ENCODE measurements around the gene DGLUCY. TPM values are rescaled to one million over a fixed set of nuclear protein-coding genes. Genes with fewer than 3 reads are reported as not detected.

The DGLUCY gene
- total and polyA plus RNA-seq, 2 of the 8 experiments (the other 6 are each of a cell fraction or from before 2014, with no cell fraction given) = 24.9 to 31.8 TPM

DNA sequence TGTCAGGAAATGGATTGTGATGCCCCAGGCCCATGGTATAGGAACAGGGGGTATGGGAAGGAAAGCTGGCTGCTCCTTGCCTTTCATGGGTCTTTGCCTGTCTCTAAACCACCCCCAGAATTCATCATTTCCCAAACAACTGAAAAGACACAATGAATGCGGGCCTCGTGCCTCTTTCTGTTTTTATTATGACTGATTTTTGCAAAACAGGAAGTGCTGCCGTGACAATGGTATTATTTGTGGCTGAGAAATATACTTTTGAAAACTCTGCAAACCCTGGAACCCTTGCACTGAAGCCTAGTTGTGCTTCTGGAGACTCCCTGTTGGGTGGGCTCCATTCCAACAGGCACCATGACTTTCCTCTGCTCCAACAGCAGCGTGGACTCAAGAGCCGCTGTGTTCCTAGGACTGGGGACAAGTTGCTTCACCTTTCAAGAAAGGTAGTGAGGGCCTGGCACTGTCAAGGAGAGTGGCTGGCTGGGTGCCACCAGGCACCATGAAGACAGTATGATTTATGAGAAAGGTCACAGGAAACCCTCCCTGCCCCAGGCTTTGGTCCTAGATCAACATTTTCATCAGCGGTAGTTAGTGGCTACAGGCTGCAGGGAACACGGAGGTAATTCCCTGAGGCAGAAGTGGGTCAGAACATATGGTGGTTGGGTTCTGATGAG, 4.8 kb upstream of the DGLUCY start (continued):
- TF ChIP-seq, protein P1, sequence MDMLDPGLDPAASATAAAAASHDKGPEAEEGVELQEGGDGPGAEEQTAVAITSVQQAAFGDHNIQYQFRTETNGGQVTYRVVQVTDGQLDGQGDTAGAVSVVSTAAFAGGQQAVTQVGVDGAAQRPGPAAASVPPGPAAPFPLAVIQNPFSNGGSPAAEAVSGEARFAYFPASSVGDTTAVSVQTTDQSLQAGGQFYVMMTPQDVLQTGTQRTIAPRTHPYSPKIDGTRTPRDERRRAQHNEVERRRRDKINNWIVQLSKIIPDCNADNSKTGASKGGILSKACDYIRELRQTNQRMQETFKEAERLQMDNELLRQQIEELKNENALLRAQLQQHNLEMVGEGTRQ (IDR thresholded peaks at IDR 0.05; ENCODE audit: low read length) = no peak
- TF ChIP-seq CHD1 (IDR thresholded peaks at IDR 0.05; ENCODE audit: low read depth, low read length) (no peak), SIN3A (conservative IDR thresholded peaks at IDR 0.05 in 1 of 2, IDR thresholded peaks at IDR 0.05 in 1 of 2; ENCODE audit: low read depth in 1 of 2, low read length in 2 of 2) (no peak), JUN (IDR thresholded peaks at IDR 0.05; ENCODE audit: low read depth, low read length) (no peak), CEBPB (IDR thresholded peaks at IDR 0.05; ENCODE audit: low read depth, low read length) (no peak), RAD21 (IDR thresholded peaks at IDR 0.05 in 1 of 2, conservative IDR thresholded peaks at IDR 0.05 in 1 of 2; ENCODE audit: low read depth in 2 of 2, low read length in 2 of 2) (no peak), SRF (IDR thresholded peaks at IDR 0.05; ENCODE audit: low read depth, low read length) (no peak)
